HepG2 (cell line): ENCODE measurements around the gene GPR61.

Source experiments
- ATF7 ChIP-seq, 2 experiments: fragments of 450-650 bp in 1 of 2; sonication (generic) in 1 of 2; formaldehyde crosslinking in 1 of 2; IDR thresholded peaks; 2 replicates each; pipeline versions ENCODE4 v1.4.0 to v1.6.1; 2016 to 2020; ENCODE audit warnings: antibody characterized with exemption in 1 of 2, mild to moderate bottlenecking in 1 of 2, missing genetic modification reagents in 1 of 2
- CEBPB ChIP-seq: IDR thresholded peaks from 2 replicates; pipeline ENCODE4 v1.6.1; 2011; ENCODE audit warnings: low read depth, low read length, improper control_type of control experiment, borderline replicate concordance
- HOXA7 ChIP-seq: sonication (generic); formaldehyde crosslinking; IDR thresholded peaks from 2 replicates; pipeline ENCODE4 v1.8.1; 2022; ENCODE audit warnings: mild to moderate bottlenecking, missing genetic modification reagents, moderate library complexity
- MAX ChIP-seq: IDR thresholded peaks from 2 replicates; pipeline ENCODE4 v1.6.1; 2012; ENCODE audit warnings: inconsistent platforms
- POLR2AphosphoS5 ChIP-seq: IDR thresholded peaks from 2 replicates; pipeline ENCODE4 v1.6.1; 2012; ENCODE audit warnings: low read depth, low read length
- RXRA ChIP-seq: sonication (generic); formaldehyde crosslinking; IDR thresholded peaks from 2 replicates; pipeline ENCODE4 v1.5.1; 2020; ENCODE audit warnings: missing genetic modification reagents
- SPEN ChIP-seq: sonication (generic); formaldehyde crosslinking; IDR thresholded peaks from 2 replicates; pipeline ENCODE4 v1.5.1; 2020; ENCODE audit warnings: low read depth, mild to moderate bottlenecking, missing genetic modification reagents
- YY1 ChIP-seq: IDR thresholded peaks from 2 replicates; pipeline ENCODE4 v1.6.1; 2011; ENCODE audit warnings: low read length, low read depth, moderate library complexity, mild to moderate bottlenecking; ENCODE audit not compliant: insufficient read depth, insufficient replicate concordance
- ZNF549 ChIP-seq: sonication (generic); formaldehyde crosslinking; IDR thresholded peaks from 2 replicates; pipeline ENCODE4 v1.5.0; 2020; ENCODE audit warnings: missing genetic modification reagents
- TF ChIP-seq, protein P1 (sequence below), 2 experiments: fragments of 450-650 bp in 1 of 2; sonication (generic) in 1 of 2; formaldehyde crosslinking in 1 of 2; IDR thresholded peaks; 2 replicates each; pipeline versions ENCODE4 v1.6.1 to v1.8.0; 2016 to 2022; ENCODE audit warnings: antibody characterized with exemption in 1 of 2, mild to moderate bottlenecking in 1 of 2, missing genetic modification reagents in 1 of 2
- TF ChIP-seq, protein P2 (sequence below): sonication (generic); formaldehyde crosslinking; IDR thresholded peaks from 2 replicates; pipeline ENCODE4 v1.4.0; 2020; ENCODE audit warnings: missing genetic modification reagents

- TF ChIP-seq SPEN (CRISPR knock-in tag) (no peak), RXRA (no peak), POLR2AphosphoS5 (no peak), HOXA7 (CRISPR knock-in tag) (no peak), ZNF549 (CRISPR knock-in tag) (no peak), CEBPB (no peak), ATF7 (IDR thresholded peaks at IDR 0.05) (no peak), ATF7 (CRISPR knock-in tag; IDR thresholded peaks at IDR 0.05) (no peak), YY1 (no peak), MAX (no peak)
- TF ChIP-seq, protein P1, sequence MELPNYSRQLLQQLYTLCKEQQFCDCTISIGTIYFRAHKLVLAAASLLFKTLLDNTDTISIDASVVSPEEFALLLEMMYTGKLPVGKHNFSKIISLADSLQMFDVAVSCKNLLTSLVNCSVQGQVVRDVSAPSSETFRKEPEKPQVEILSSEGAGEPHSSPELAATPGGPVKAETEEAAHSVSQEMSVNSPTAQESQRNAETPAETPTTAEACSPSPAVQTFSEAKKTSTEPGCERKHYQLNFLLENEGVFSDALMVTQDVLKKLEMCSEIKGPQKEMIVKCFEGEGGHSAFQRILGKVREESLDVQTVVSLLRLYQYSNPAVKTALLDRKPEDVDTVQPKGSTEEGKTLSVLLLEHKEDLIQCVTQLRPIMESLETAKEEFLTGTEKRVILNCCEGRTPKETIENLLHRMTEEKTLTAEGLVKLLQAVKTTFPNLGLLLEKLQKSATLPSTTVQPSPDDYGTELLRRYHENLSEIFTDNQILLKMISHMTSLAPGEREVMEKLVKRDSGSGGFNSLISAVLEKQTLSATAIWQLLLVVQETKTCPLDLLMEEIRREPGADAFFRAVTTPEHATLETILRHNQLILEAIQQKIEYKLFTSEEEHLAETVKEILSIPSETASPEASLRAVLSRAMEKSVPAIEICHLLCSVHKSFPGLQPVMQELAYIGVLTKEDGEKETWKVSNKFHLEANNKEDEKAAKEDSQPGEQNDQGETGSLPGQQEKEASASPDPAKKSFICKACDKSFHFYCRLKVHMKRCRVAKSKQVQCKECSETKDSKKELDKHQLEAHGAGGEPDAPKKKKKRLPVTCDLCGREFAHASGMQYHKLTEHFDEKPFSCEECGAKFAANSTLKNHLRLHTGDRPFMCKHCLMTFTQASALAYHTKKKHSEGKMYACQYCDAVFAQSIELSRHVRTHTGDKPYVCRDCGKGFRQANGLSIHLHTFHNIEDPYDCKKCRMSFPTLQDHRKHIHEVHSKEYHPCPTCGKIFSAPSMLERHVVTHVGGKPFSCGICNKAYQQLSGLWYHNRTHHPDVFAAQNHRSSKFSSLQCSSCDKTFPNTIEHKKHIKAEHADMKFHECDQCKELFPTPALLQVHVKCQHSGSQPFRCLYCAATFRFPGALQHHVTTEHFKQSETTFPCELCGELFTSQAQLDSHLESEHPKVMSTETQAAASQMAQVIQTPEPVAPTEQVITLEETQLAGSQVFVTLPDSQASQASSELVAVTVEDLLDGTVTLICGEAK (IDR thresholded peaks at IDR 0.05): no peak
- TF ChIP-seq, protein P1 (CRISPR knock-in tag; IDR thresholded peaks at IDR 0.05): no peak
- TF ChIP-seq, protein P2, sequence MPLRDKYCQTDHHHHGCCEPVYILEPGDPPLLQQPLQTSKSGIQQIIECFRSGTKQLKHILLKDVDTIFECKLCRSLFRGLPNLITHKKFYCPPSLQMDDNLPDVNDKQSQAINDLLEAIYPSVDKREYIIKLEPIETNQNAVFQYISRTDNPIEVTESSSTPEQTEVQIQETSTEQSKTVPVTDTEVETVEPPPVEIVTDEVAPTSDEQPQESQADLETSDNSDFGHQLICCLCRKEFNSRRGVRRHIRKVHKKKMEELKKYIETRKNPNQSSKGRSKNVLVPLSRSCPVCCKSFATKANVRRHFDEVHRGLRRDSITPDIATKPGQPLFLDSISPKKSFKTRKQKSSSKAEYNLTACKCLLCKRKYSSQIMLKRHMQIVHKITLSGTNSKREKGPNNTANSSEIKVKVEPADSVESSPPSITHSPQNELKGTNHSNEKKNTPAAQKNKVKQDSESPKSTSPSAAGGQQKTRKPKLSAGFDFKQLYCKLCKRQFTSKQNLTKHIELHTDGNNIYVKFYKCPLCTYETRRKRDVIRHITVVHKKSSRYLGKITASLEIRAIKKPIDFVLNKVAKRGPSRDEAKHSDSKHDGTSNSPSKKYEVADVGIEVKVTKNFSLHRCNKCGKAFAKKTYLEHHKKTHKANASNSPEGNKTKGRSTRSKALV (CRISPR knock-in tag): no peak
Observed at GRCh38 chr1:109503935-109504334, 35.7 kb upstream of the GPR61 start.
